Stomach smooth muscle (tissue), 2 donors: ENCODE data around the gene PDGFA.

Experiments used
- H3K27ac ChIP-seq: one replicate; pipeline ENCODE4 v1.7.0; 2013; ENCODE audit warnings: mild to moderate bottlenecking, low read length, inconsistent platforms
- H3K27me3 ChIP-seq, 2 donors: one replicate each; pipeline ENCODE4 v1.7.0; 2013; ENCODE audit warnings: low read length in 2 of 2; ENCODE audit not compliant: insufficient read depth in 2 of 2, control insufficient read depth in 1 of 2
- H3K36me3 ChIP-seq, 2 donors: one replicate each; pipeline ENCODE4 v1.7.0; 2013; ENCODE audit warnings: low read length in 2 of 2; ENCODE audit not compliant: control insufficient read depth in 2 of 2, insufficient read depth in 2 of 2
- H3K4me1 ChIP-seq: one replicate; pipeline ENCODE4 v1.7.0; 2013; ENCODE audit warnings: low read length; ENCODE audit not compliant: control insufficient read depth, insufficient read depth
- H3K4me3 ChIP-seq, 2 donors: one replicate each; pipeline ENCODE4 v1.7.0; 2013; ENCODE audit warnings: low read length in 2 of 2
- H3K9ac ChIP-seq, 2 donors: one replicate each; pipeline ENCODE4 v1.7.0; 2013; ENCODE audit warnings: low read length in 2 of 2, mild to moderate bottlenecking in 1 of 2
- H3K9me3 ChIP-seq, 2 donors: one replicate each; pipeline ENCODE4 v1.7.0; 2013; ENCODE audit warnings: low read length in 2 of 2; ENCODE audit not compliant: control insufficient read depth in 2 of 2
- donor health status: healthy.
- donor health status: Pancreatic carcinoma.

Gene PDGFA

GRCh38 chr7:452226-452751, 67.4 kb downstream of the PDGFA start:
- H3K27ac ChIP-seq: no peak overlapping the region
- H3K36me3 ChIP-seq: no peaks in the 10 kb centered on the region
- peaks cover 12 to 21% of the 10 kb centered on the region in 2 donors for H3K27me3 ChIP-seq

DNA sequence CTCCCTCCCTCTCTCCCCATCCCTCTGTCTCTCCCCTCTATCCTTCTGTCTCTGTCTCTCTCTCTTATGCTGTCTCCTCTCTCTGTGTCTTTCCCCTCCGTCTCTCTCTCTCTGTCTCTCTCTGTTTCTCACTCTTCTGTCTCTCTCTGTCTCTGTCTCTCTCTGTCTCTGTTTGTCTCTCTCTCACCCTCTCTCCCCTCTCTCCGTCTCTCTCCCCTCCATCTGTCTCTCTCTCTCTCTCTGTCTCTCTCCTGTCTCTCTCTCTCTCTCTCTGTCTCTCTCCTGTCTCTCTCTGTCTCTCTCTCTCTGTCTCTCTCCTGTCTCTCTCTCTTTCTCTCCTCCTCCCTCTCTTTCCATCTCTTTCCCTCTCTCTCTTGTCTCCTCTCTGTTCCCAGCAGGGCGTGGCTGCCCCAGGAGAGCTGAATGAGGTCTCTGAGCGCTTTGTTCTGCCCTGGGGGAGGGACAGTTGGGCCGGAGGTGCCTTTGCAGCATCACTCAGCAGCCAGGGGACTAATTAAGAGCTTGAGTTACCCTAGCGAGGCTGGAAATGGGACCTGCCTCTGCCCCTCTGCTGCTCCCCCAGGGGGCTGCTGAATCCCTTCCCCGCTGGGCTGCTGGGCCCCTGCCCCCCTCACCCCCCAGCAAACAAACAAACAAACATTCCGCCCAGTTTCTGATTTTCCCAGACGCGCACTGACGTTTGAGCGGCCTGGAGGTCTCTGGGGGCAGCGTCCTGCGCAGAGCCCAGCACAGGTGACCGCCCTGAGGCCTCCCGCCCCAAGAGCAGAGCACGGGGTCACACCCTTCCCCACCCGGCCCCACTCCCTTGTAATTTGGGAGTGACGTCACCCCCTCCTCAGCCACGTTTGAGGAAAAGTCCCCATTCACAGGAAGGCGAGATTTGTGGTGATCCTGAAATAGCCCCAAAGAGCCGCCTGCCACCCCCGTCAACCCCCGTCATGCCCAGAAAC, 68.1 kb downstream of the PDGFA start:
- Histone ChIP-seq H3K9ac (no peak overlapping the region), H3K9me3 (no peaks in the 10 kb centered on the region), H3K27me3 (peaks cover 12 to 21% of the 10 kb centered on the region in 2 donors), H3K4me3 (no peak overlapping the region), H3K27ac (no peak overlapping the region), H3K36me3 (no peaks in the 10 kb centered on the region), H3K4me1 (peaks cover 13% of the 10 kb centered on the region)

More at GRCh38 chr7:452226-452751, 67.4 kb downstream of the PDGFA start:
- H3K4me1 ChIP-seq: peaks cover 13% of the 10 kb centered on the region
- no peaks in the 10 kb centered on the region for H3K9me3 ChIP-seq
- H3K4me3 ChIP-seq: peak overlapping the region in 1 of 2 donors; percentile 15
- H3K9ac ChIP-seq: no peak overlapping the region

DNA sequence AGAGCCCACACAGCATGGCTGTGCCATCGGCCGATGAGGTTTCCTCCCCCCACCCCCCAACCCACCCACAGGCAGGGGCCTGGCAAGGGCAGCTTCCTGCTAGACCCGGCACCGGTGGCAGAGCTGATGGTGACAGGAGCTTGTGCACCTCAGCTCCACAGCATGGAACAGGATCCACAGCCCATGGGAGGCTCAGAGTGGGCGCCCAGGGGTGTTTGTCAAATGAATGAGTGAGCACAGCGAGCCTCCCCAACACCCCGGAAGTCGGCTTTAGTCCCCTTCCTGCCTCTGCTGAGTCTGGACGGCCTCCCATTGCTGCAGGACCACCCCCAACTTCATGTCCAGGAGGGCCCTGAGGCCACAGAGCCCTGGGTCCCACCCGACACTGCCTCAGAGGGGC, 68.9 kb downstream of the PDGFA start:
- H3K4me3 ChIP-seq: no peak overlapping the region
- no peaks in the 10 kb centered on the region for H3K9me3 ChIP-seq
- no peak overlapping the region for H3K9ac ChIP-seq
- peaks cover 12 to 21% of the 10 kb centered on the region in 2 donors for H3K27me3 ChIP-seq
- H3K4me1 ChIP-seq: peaks cover 13% of the 10 kb centered on the region
- H3K36me3 ChIP-seq: no peaks in the 10 kb centered on the region
- no peak overlapping the region for H3K27ac ChIP-seq

DNA sequence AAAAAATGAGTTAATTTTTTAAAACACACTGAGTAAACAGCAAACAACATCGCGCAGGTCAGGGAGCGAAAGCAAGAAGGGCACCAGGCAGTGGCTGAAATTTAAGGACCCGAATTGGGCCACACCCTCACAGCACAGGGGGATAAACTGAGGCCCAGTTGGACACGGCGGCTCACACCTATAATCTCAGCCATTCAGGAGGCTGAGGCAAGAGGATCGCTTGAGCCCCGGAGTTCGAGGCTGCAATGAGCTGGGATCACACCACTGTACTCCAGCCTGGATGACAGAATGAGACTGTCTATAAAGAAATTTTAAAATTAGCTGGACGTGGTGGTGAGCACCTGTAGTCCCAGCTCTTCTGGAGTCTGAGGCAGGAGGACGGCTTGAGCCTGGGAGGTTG, 69.6 kb downstream of the PDGFA start:
- Histone ChIP-seq H3K27ac (no peak overlapping the region), H3K4me3 (no peak overlapping the region), H3K36me3 (no peaks in the 10 kb centered on the region), H3K9ac (no peak overlapping the region), H3K9me3 (no peaks in the 10 kb centered on the region), H3K27me3 (peaks cover 12 to 19% of the 10 kb centered on the region in 2 donors), H3K4me1 (peaks cover 8% of the 10 kb centered on the region)

- peaks cover 12 to 16% of the 10 kb centered on the region in 2 donors for H3K27me3 ChIP-seq
Observed at GRCh38 chr7:449324-450019, 70.2 kb downstream of the PDGFA start.

GRCh38 chr7:447523-447922, 72.1 kb downstream of the PDGFA start:
- no peak overlapping the region for H3K4me3 ChIP-seq
- H3K4me1 ChIP-seq: peaks cover 5% of the 10 kb centered on the region
- H3K9ac ChIP-seq: no peak overlapping the region
- no peak overlapping the region for H3K27ac ChIP-seq
- peaks cover 4 to 7% of the 10 kb centered on the region in 2 donors for H3K27me3 ChIP-seq
- no peaks in the 10 kb centered on the region for H3K9me3 ChIP-seq
- no peaks in the 10 kb centered on the region for H3K36me3 ChIP-seq

More at GRCh38 chr7:449324-450019, 70.2 kb downstream of the PDGFA start:
- no peak overlapping the region for H3K9ac ChIP-seq
- no peak overlapping the region for H3K27ac ChIP-seq
- no peaks in the 10 kb centered on the region for H3K9me3 ChIP-seq
- peaks cover 8% of the 10 kb centered on the region for H3K4me1 ChIP-seq
- H3K4me3 ChIP-seq: no peak overlapping the region
- no peaks in the 10 kb centered on the region for H3K36me3 ChIP-seq
